ENCODE measurements around the gene IFNG.

DNA sequence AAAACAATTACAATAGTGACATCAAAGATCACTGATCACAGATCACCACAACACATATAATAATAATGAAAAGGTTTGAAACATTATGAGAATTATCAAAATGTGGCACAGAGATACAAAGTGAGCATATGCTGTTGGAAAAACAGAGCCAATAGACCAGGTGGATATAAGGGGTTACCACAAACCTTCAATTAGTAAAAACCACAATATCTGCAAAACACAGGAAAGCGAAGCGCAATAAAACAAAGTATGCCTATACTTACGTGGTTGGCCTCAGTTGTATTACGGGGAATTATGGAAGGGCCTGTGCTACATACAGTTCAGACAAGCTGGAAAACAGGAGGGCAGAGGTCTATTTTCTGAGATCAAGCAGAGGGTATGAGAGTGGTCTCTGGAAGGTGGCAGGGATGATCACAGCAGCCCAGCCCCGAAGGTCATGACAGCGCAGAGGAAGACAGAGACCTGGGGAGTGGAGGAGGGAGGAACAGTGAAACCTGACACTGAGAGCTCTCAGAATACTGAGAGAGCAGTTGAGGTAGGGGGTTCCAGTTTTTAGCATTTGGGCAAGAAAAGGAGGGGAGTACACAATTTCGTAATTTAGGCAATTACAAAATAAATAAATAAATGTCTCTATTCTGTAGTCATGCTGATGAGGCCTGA is 41.3 kb downstream of the IFNG start:
- TF ChIP-seq, protein P1, sequence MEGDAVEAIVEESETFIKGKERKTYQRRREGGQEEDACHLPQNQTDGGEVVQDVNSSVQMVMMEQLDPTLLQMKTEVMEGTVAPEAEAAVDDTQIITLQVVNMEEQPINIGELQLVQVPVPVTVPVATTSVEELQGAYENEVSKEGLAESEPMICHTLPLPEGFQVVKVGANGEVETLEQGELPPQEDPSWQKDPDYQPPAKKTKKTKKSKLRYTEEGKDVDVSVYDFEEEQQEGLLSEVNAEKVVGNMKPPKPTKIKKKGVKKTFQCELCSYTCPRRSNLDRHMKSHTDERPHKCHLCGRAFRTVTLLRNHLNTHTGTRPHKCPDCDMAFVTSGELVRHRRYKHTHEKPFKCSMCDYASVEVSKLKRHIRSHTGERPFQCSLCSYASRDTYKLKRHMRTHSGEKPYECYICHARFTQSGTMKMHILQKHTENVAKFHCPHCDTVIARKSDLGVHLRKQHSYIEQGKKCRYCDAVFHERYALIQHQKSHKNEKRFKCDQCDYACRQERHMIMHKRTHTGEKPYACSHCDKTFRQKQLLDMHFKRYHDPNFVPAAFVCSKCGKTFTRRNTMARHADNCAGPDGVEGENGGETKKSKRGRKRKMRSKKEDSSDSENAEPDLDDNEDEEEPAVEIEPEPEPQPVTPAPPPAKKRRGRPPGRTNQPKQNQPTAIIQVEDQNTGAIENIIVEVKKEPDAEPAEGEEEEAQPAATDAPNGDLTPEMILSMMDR (IDR thresholded peaks at IDR 0.05) = no peak
- TF ChIP-seq POLR2A (IDR thresholded peaks at IDR 0.05) (no peak), POLR2AphosphoS5 (IDR thresholded peaks at IDR 0.05) (no peak)
